RPMI7951 (cell line): ENCODE data around the gene TTC9B. TPM values are rescaled to one million over a fixed set of nuclear protein-coding genes. Genes with fewer than 3 reads are reported as not detected.
"Not testable (repeated sequence)": the region's sequence is repeated elsewhere in the genome, so short reads cannot be mapped to it uniquely, and the experiment has no call there.

ENCODE experiments used
- DNase-seq: peaks from one replicate; pipeline ENCODE4 v3.0.0-alpha.2; 2012; ENCODE audit warnings: low read depth
- total RNA-seq: library from RNA; depleted of rRNA; stranded (reverse); fragments of >200 nt; shearing (Covaris generic); gene quantifications from 2 replicates; pipeline ENCODE4 v1.2.3, GENCODE V29; 2014; rRNA removed

Gene TTC9B
- total RNA-seq, 1 experiment from 2014 or later: not detected

DNA sequence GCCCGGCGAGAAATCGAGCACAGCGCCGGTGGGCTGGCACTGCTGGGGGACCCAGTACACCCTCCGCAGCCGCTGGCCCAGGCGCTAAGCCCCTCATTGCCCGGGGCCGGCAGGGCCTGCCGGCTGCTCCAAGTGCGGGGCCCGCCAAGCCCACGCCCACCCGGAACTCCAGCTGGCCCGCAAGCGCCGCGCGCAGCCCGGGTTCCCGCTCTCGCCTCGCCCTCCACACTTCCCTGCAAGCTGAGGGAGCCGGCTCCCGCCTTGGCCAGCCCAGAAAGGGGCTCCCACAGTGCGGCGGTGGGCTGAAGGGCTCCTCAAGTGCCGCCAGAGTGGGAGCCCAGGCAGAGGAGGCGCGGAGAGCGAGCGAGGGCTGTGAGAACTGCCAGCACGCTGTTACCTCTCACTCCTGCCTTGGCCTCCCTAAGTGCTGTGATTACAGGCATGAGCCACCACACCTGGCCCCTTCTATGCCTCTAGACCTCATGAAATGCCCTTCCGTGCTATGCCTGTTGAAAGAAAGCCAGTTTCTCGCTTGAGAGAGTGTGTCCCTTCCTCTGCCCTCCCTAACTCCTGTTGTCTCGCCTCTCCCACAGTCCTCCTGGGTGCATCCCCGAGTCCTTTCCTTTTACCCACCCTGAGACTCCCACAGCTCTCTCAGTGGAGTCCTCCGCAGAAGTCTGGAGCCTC lies 47.7 kb downstream of the TTC9B start:
- DNase-seq: not testable (repeated sequence)

DNA sequence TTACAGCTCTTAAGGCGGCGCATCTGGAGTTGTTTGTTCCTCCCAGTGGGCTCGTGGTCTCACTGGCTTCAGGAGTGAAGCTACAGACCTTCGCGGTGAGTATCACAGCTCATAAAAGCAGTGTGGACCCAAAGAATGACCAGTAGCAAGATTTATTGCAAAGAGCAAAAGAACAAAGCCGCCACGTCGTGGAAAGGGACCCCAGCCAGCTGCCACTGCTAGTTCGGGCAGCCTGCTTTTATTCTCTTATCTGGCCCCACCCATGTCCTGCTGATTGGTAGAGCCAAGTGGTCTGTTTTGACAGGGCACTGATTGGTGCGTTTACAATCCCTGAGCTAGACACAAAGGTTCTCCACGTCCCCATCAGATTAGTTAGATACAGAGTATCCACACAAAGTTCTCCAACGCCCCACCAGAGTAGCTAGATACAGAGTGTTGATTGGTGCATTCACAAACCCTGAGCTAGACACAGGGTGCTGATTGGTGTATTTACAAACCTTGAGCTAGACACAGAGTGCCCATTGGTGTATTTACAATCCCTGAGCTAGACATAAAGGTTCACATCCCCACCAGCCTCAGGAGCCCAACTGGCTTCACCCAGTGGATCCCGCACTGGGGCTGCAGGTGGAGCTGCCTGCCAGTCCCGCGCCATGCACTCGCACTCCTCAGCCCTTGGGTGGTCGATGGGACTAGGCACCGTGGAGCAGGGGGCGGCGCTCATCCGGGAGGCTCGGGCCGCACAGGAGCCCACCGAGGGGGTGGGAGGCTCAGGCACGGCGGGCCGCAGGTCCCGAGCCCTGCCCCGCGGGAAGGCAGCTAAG lies 48.5 kb downstream of the TTC9B start:
- not testable (repeated sequence) for DNase-seq

Other genes with a start within 250 kb of the TTC9B start
- 234 and 258 TPM in 2 replicates for gene PSMC4, start 247.2 kb downstream of the TTC9B start, total RNA-seq
- 4.0 and 4.3 TPM in 2 replicates for gene ZNF546, start 221.3 kb downstream of the TTC9B start, total RNA-seq
- 7.8 and 9.6 TPM in 2 replicates for gene ZNF780B, start 162.2 kb downstream of the TTC9B start, total RNA-seq
- gene ZNF780A, start 127.4 kb downstream of the TTC9B start, total RNA-seq: 24.3 and 26.0 TPM in 2 replicates
- gene MAP3K10, start 27.0 kb downstream of the TTC9B start, total RNA-seq: 3.8 and 4.9 TPM in 2 replicates
- 0.29 TPM in 1 of 2 replicates, not detected in the other for gene CCNP, start 8.3 kb upstream of the TTC9B start, total RNA-seq
- gene AKT2, start 67.0 kb upstream of the TTC9B start, total RNA-seq: 53.5 and 65.1 TPM in 2 replicates
- 7.2 and 8.9 TPM in 2 replicates for gene C19orf47, start 130.0 kb upstream of the TTC9B start, total RNA-seq
- gene PLD3, start 130.3 kb upstream of the TTC9B start, total RNA-seq: 179 and 262 TPM in 2 replicates
- under 0.01 TPM in 1 of 2 replicates, not detected in the other for gene HIPK4, start 171.8 kb upstream of the TTC9B start, total RNA-seq
- 0.72 and 1.2 TPM in 2 replicates for gene PRX, start 195.0 kb upstream of the TTC9B start, total RNA-seq
- 13.2 and 17.1 TPM in 2 replicates for gene SERTAD1, start 207.6 kb upstream of the TTC9B start, total RNA-seq
- 29.4 and 32.3 TPM in 2 replicates for gene SERTAD3, start 226.0 kb upstream of the TTC9B start, total RNA-seq
- 77.4 and 101 TPM in 2 replicates for gene BLVRB, start 247.4 kb upstream of the TTC9B start, total RNA-seq
- 0.84 and 2.9 TPM in 2 replicates for gene SPTBN4, start 248.6 kb upstream of the TTC9B start, total RNA-seq